ENCODE data around the gene E2F1. TPM values are rescaled to one million over a fixed set of nuclear protein-coding genes. Genes with fewer than 3 reads are reported as not detected.

Gene E2F1
- total RNA-seq, 2 donors from 2014 or later: 4.6 to 23.3 TPM

DNA sequence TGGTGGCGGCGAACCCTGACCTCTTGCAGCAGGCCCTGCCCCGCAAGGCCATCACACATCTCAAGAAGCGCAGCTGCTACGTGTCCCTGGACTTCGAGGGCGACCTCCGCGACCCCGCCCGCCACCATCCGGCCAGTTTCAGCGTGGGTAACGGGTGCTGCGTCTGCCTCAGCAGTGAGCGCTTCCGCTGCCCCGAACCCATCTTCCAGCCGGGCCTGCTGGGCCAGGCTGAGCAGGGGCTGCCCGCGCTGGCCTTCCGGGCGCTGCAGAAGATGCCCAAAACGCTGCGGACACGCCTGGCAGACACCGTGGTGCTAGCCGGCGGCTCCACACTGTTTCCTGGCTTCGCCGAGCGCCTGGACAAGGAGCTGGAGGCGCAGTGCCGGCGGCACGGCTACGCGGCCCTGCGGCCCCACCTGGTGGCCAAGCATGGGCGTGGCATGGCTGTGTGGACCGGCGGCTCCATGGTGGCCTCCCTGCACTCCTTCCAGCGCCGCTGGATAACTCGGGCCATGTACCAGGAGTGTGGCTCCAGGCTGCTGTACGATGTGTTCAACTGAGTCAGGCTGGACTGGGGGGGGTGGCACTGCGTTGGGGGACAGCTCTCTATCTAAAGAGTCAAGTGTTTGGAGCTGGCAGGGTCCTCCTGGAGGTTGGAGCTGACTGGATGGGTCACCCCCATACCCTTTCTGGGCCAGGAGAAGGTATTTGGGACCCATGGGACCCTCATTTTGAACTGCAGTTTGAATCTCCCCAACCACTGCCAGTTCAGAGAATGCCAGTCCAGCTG lies 18.3 kb downstream of the E2F1 start:
- Histone ChIP-seq H3K9ac (ENCODE audit: low read depth in 2 of 2, low read length in 2 of 2) (peak overlapping the region; percentile 79 to 83), H3K27me3 (no peaks in the 10 kb centered on the region), H3K4me3 (peak overlapping the region; percentile 52), H3K36me3 (no peaks in the 10 kb centered on the region), H3K27ac (peak overlapping the region; percentile 90), H3K9me3 (no peaks in the 10 kb centered on the region), H3K4me1 (peaks cover 18% of the 10 kb centered on the region)
- TF ChIP-seq CTCF (IDR thresholded peaks at IDR 0.05): peak; percentile 89
- intact Hi-C loops (cut with DNase I): no loop called here
- DNase-seq: peak; percentile 84

DNA sequence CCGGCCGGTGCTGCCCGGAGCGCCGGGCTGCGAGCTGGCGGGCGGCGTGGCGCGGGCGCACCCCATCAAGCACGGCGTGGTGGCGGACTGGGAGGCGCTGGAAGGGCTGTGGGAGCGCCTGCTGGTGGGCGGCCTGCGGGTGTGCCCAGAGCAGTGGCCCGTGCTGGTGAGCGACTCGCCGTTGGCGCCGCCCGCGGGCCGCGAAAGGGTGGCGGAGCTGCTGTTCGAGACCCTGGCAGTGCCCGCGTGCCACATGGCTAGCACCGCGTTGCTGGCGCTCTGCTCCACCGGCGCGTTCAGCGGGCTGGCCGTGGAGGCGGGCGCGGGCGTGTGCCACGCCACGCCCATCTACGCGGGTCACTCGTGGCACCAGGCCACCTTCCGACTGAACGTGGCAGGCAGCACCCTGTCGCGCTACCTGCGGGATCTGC lies 18.9 kb downstream of the E2F1 start:
- Histone ChIP-seq H3K4me1 (peaks cover 17% of the 10 kb centered on the region), H3K9me3 (no peaks in the 10 kb centered on the region), H3K9ac (ENCODE audit: low read depth in 2 of 2, low read length in 2 of 2) (peak overlapping the region; percentile 79 to 83), H3K27me3 (no peaks in the 10 kb centered on the region), H3K4me3 (peak overlapping the region; percentile 52), H3K27ac (peak overlapping the region; percentile 90), H3K36me3 (no peaks in the 10 kb centered on the region)
- no peak for TF ChIP-seq CTCF (IDR thresholded peaks at IDR 0.05)
- intact Hi-C loops (cut with DNase I): no loop called here
- DNase-seq: peak; percentile 65

DNA sequence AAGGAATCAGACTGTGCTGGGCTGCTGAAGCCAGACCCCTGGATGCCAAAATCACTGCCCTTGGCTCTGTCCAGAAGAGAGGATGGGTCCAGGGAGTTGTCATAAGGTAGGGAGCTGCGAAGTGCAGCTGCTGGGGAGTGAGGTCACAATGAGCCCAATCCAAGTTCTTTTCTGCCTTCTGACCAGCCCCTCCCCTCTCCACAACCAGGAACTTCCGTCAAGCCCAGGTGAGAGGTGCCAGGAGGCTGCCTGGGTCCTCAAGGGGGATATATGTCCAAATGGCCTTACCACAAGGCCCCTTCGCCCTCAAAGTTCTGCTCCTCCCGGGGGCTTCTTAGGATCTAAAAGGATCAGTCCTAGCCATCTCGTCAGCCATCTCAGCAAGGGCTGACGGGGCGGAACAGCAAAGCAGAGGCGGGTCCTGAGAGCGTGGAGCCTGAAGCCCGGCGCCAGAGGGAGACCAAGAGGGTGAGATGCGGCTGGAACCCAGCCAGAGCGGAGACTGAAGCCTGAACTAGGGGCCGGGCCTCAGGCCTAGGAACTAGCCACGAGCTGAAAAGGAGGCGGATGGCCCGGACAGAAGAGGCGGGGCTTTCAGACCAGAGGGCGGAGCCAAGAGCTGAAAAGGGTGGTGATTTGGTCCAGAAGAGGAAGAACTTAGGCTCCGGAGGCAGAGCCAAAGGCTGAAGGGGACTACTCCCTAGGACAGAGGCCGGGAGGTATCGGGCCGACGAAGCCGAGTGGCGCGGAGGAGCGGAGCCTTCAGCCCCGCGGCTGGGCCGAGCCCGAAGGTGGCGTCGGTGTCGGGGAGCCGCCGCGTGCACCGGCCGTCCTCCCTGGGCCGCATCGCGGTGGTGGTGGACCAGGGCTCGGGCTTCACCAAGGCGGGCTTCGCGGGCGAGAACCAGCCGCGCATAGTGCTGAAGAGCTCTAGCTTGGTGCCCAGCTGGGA lies 19.6 kb downstream of the E2F1 start, which contains the start of gene ACTL10:
ACTL10 (plus strand) TSS at position 651 of the 952 bp plus-strand sequence. CDS start 555 bp downstream, outside the sequence.
- H3K27ac ChIP-seq: peak within 1 kb of the TSS; percentile 90
- peak; percentile 99 for DNase-seq
- no peaks in the 10 kb centered on the region for H3K9me3 ChIP-seq
- no peaks in the 10 kb centered on the region for H3K36me3 ChIP-seq
- H3K9ac ChIP-seq (ENCODE audit: low read depth in 2 of 2, low read length in 2 of 2): peak within 1 kb of the TSS; percentile 83 to 84
- intact Hi-C loops (cut with DNase I): no loop called here
- H3K27me3 ChIP-seq: no peaks in the 10 kb centered on the region
- no peak for TF ChIP-seq CTCF (IDR thresholded peaks at IDR 0.05)
- H3K4me1 ChIP-seq: peaks cover 17% of the 10 kb centered on the region
- peak within 1 kb of the TSS; percentile 52 for H3K4me3 ChIP-seq

DNA sequence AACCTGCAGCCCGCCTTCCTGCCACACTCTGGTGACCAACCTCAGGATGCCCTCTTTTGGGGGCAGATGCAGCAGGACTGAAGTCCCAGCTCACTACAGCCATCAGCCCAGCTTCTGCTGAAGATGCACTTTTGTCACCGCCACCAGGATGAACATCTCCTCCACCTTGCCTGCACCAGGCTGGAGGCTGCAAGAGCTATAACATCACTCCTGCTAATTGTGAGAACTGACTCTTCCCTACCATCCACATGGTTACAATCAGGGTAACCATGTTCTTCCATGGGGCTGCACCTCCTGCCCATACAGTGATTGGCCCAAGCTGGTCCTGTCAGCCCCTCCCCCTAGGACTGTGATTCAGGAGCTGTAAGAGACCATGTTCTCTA lies 21.4 kb downstream of the E2F1 start:
- no peaks in the 10 kb centered on the region for H3K27me3 ChIP-seq
- DNase-seq: no peak
- no peak overlapping the region for H3K27ac ChIP-seq
- no peaks in the 10 kb centered on the region for H3K9me3 ChIP-seq
- H3K4me1 ChIP-seq: peaks cover 17% of the 10 kb centered on the region
- H3K36me3 ChIP-seq: no peaks in the 10 kb centered on the region
- no peak for TF ChIP-seq CTCF (IDR thresholded peaks at IDR 0.05)
- H3K4me3 ChIP-seq: no peak overlapping the region
- intact Hi-C loops (cut with DNase I): no loop called here
- H3K9ac ChIP-seq (ENCODE audit: low read depth in 2 of 2, low read length in 2 of 2): peak overlapping the region in 1 of 2 donors; percentile 85

DNA sequence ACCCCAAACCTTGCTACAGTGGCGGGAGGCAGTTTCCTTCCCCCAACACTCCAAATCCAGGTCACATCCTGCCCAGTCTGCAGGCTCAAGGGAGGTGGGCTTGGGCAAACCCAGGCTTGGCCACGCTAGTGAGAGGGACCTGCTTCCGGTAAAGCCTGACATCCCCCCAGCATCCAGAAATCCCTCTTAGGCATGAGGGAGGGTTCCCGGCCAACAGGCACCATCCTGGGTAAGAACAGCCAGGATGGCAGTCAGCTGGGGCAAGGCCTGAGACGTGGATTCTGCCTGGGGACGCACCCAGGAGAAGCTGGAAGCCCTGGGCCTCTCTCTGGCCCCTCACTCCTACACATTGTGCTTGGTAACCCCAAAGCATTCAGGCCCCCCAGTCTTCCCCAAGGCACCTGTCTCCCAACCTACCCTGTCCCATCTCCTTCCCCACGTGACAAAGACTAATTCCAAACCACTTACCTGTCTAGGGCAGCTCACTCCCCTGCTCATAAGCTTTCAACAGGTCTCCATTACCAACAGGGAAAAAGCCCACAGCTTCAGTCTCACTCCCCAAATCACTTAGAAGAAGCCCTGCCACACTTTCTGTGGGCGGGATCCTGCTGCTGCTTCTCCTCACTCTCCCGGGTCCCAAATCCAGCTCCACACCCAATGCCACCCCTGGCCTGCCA lies 22.0 kb downstream of the E2F1 start:
- Histone ChIP-seq H3K36me3 (no peaks in the 10 kb centered on the region), H3K9me3 (no peaks in the 10 kb centered on the region), H3K4me1 (peaks cover 17% of the 10 kb centered on the region), H3K9ac (ENCODE audit: low read depth in 2 of 2, low read length in 2 of 2) (peak overlapping the region; percentile 70 to 85), H3K27me3 (no peaks in the 10 kb centered on the region), H3K27ac (peak overlapping the region; percentile 74), H3K4me3 (peak overlapping the region; percentile 55)
- no peak for TF ChIP-seq CTCF (IDR thresholded peaks at IDR 0.05)
- DNase-seq: no peak
- intact Hi-C loops (cut with DNase I): no loop called here

All from colonic mucosa (tissue), 4 donors.